ENCODE measurements around the gene RASAL2. TPM values are rescaled to one million over a fixed set of nuclear protein-coding genes. Genes with fewer than 3 reads are reported as not detected.

Gene RASAL2
- total RNA-seq, 1 donor: 0.84 TPM

GRCh38 chr1:178121883-178122282 lies 28.0 kb downstream of the RASAL2 start:
- Histone ChIP-seq H3K27me3 (ENCODE audit: insufficient read depth, low read length) (no peaks in the 10 kb centered on the region), H3K4me1 (ENCODE audit: insufficient read depth, low read length) (no peaks in the 10 kb centered on the region), H3K9me3 (ENCODE audit: low read depth, low read length) (no peaks in the 10 kb centered on the region), H3K4me3 (ENCODE audit: low read length) (no peak overlapping the region)

GRCh38 chr1:178122283-178122682 lies 28.4 kb downstream of the RASAL2 start:
- no peaks in the 10 kb centered on the region for H3K27me3 ChIP-seq (ENCODE audit: insufficient read depth, low read length)
- H3K4me3 ChIP-seq (ENCODE audit: low read length): no peak overlapping the region
- no peaks in the 10 kb centered on the region for H3K9me3 ChIP-seq (ENCODE audit: low read depth, low read length)
- H3K4me1 ChIP-seq (ENCODE audit: insufficient read depth, low read length): no peaks in the 10 kb centered on the region

- Histone ChIP-seq H3K27me3 (ENCODE audit: insufficient read depth, low read length) (no peaks in the 10 kb centered on the region), H3K4me1 (ENCODE audit: insufficient read depth, low read length) (no peaks in the 10 kb centered on the region), H3K9me3 (ENCODE audit: low read depth, low read length) (no peaks in the 10 kb centered on the region), H3K4me3 (ENCODE audit: low read length) (no peak overlapping the region)
Measured at GRCh38 chr1:178124115-178124514, 30.2 kb downstream of the RASAL2 start.

GRCh38 chr1:178126261-178126660 lies 32.4 kb downstream of the RASAL2 start:
- Histone ChIP-seq H3K4me1 (ENCODE audit: insufficient read depth, low read length) (no peaks in the 10 kb centered on the region), H3K4me3 (ENCODE audit: low read length) (no peak overlapping the region), H3K9me3 (ENCODE audit: low read depth, low read length) (no peaks in the 10 kb centered on the region), H3K27me3 (ENCODE audit: insufficient read depth, low read length) (no peaks in the 10 kb centered on the region)

- Histone ChIP-seq H3K9me3 (ENCODE audit: low read depth, low read length) (no peaks in the 10 kb centered on the region), H3K4me1 (ENCODE audit: insufficient read depth, low read length) (no peaks in the 10 kb centered on the region), H3K4me3 (ENCODE audit: low read length) (no peak overlapping the region), H3K27me3 (ENCODE audit: insufficient read depth, low read length) (no peaks in the 10 kb centered on the region)
Measured at GRCh38 chr1:178126741-178127185, 32.9 kb downstream of the RASAL2 start.

- Histone ChIP-seq H3K27me3 (ENCODE audit: insufficient read depth, low read length) (no peaks in the 10 kb centered on the region), H3K9me3 (ENCODE audit: low read depth, low read length) (no peaks in the 10 kb centered on the region), H3K4me1 (ENCODE audit: insufficient read depth, low read length) (no peaks in the 10 kb centered on the region), H3K4me3 (ENCODE audit: low read length) (no peak overlapping the region)
Measured at GRCh38 chr1:178127482-178128191, 33.7 kb downstream of the RASAL2 start.

- H3K4me3 ChIP-seq (ENCODE audit: low read length): no peak overlapping the region
- no peaks in the 10 kb centered on the region for H3K9me3 ChIP-seq (ENCODE audit: low read depth, low read length)
- H3K27me3 ChIP-seq (ENCODE audit: insufficient read depth, low read length): no peaks in the 10 kb centered on the region
- peaks cover 7% of the 10 kb centered on the region for H3K4me1 ChIP-seq (ENCODE audit: insufficient read depth, low read length)
Measured at GRCh38 chr1:178133239-178133989, 39.5 kb downstream of the RASAL2 start.

GRCh38 chr1:178134061-178134460 lies 40.2 kb downstream of the RASAL2 start:
- H3K4me1 ChIP-seq (ENCODE audit: insufficient read depth, low read length): peaks cover 7% of the 10 kb centered on the region
- no peaks in the 10 kb centered on the region for H3K27me3 ChIP-seq (ENCODE audit: insufficient read depth, low read length)

GRCh38 chr1:178137238-178137637 lies 43.3 kb downstream of the RASAL2 start:
- H3K27me3 ChIP-seq (ENCODE audit: insufficient read depth, low read length): no peaks in the 10 kb centered on the region
- no peak overlapping the region for H3K4me3 ChIP-seq (ENCODE audit: low read length)
- no peaks in the 10 kb centered on the region for H3K9me3 ChIP-seq (ENCODE audit: low read depth, low read length)
- H3K4me1 ChIP-seq (ENCODE audit: insufficient read depth, low read length): peaks cover 7% of the 10 kb centered on the region

More at GRCh38 chr1:178134061-178134460, 40.2 kb downstream of the RASAL2 start:
- Histone ChIP-seq H3K9me3 (ENCODE audit: low read depth, low read length) (no peaks in the 10 kb centered on the region), H3K4me3 (ENCODE audit: low read length) (no peak overlapping the region)

GRCh38 chr1:178142806-178143205 lies 48.9 kb downstream of the RASAL2 start:
- H3K4me1 ChIP-seq (ENCODE audit: insufficient read depth, low read length): no peaks in the 10 kb centered on the region
- no peak overlapping the region for H3K4me3 ChIP-seq (ENCODE audit: low read length)
- no peaks in the 10 kb centered on the region for H3K27me3 ChIP-seq (ENCODE audit: insufficient read depth, low read length)
- H3K9me3 ChIP-seq (ENCODE audit: low read depth, low read length): no peaks in the 10 kb centered on the region

- Histone ChIP-seq H3K27me3 (ENCODE audit: insufficient read depth, low read length) (no peaks in the 10 kb centered on the region), H3K9me3 (ENCODE audit: low read depth, low read length) (no peaks in the 10 kb centered on the region), H3K4me3 (ENCODE audit: low read length) (no peak overlapping the region), H3K4me1 (ENCODE audit: insufficient read depth, low read length) (no peaks in the 10 kb centered on the region)
Measured at GRCh38 chr1:178143730-178144690, 50.1 kb downstream of the RASAL2 start.

- Histone ChIP-seq H3K4me1 (ENCODE audit: insufficient read depth, low read length) (no peaks in the 10 kb centered on the region), H3K27me3 (ENCODE audit: insufficient read depth, low read length) (no peaks in the 10 kb centered on the region), H3K9me3 (ENCODE audit: low read depth, low read length) (no peaks in the 10 kb centered on the region), H3K4me3 (ENCODE audit: low read length) (no peak overlapping the region)
Measured at GRCh38 chr1:178145605-178146004, 51.7 kb downstream of the RASAL2 start.

- Histone ChIP-seq H3K4me3 (ENCODE audit: low read length) (no peak overlapping the region), H3K9me3 (ENCODE audit: low read depth, low read length) (no peaks in the 10 kb centered on the region), H3K4me1 (ENCODE audit: insufficient read depth, low read length) (no peaks in the 10 kb centered on the region), H3K27me3 (ENCODE audit: insufficient read depth, low read length) (no peaks in the 10 kb centered on the region)
Measured at GRCh38 chr1:178146436-178146835, 52.5 kb downstream of the RASAL2 start.

GRCh38 chr1:178150610-178151009 lies 56.7 kb downstream of the RASAL2 start:
- Histone ChIP-seq H3K4me1 (ENCODE audit: insufficient read depth, low read length) (no peaks in the 10 kb centered on the region), H3K27me3 (ENCODE audit: insufficient read depth, low read length) (no peaks in the 10 kb centered on the region), H3K9me3 (ENCODE audit: low read depth, low read length) (no peaks in the 10 kb centered on the region), H3K4me3 (ENCODE audit: low read length) (no peak overlapping the region)

- no peaks in the 10 kb centered on the region for H3K4me1 ChIP-seq (ENCODE audit: insufficient read depth, low read length)
- H3K4me3 ChIP-seq (ENCODE audit: low read length): no peak overlapping the region
- no peaks in the 10 kb centered on the region for H3K27me3 ChIP-seq (ENCODE audit: insufficient read depth, low read length)
- H3K9me3 ChIP-seq (ENCODE audit: low read depth, low read length): no peaks in the 10 kb centered on the region
Measured at GRCh38 chr1:178151831-178152230, 57.9 kb downstream of the RASAL2 start.
